GOT3 (cell line): ENCODE data around the gene NXF1.
"Not testable (repeated sequence)": the region's sequence is repeated elsewhere in the genome, so short reads cannot be mapped to it uniquely, and the experiment has no call there.

Experiments
- DNase-seq: peaks from one replicate; lab custom pipeline; 2025; ENCODE audit warnings: mixed read lengths; lab: John Stamatoyannopoulos, UW

NXF1 gene

DNA sequence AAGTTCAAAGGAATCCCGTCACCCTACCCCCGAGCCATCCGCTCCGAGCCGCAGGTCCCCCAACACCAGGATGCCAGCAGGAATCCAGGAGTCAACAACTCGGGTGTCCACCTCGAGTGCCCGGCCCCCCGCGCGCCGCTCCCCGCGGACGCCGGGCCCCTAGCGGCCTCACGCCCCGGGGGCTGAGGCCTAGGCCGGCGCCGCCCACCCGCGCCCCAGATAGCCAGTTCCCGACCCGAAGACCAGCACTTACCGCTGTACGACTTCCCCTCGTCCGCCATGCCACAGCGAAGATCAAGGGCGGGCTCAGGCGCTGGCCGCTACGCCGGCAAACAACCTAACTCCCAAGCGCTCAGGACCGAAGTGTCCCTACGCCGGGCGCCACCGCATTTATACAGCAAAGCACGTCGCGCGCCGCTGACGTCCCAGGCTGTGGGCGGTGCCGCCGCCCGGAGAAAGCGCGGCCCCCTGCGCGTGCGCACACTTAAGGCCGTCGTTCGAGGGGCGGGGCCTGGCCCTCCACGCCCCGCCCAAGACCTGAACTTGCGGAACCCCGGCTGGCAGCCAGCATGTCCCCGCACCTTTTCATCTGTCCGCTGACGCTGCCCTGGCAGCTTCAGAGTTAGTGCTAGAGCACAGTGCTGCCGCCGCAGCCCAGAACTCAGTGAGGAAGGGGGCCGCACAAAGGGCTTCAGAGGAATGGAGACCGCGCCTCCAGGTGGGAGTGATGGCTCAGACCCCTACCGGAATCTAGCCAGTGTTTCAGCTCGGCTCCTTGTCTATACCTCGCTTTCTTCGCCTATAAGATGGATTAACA lies at the start of gene NXF1:
Gene NXF1, minus strand, starts transcription at position 365 of the 817 bp plus-strand sequence. Its CDS starts 84 bp downstream, at position 281.
- peak; percentile 88 for DNase-seq

DNA sequence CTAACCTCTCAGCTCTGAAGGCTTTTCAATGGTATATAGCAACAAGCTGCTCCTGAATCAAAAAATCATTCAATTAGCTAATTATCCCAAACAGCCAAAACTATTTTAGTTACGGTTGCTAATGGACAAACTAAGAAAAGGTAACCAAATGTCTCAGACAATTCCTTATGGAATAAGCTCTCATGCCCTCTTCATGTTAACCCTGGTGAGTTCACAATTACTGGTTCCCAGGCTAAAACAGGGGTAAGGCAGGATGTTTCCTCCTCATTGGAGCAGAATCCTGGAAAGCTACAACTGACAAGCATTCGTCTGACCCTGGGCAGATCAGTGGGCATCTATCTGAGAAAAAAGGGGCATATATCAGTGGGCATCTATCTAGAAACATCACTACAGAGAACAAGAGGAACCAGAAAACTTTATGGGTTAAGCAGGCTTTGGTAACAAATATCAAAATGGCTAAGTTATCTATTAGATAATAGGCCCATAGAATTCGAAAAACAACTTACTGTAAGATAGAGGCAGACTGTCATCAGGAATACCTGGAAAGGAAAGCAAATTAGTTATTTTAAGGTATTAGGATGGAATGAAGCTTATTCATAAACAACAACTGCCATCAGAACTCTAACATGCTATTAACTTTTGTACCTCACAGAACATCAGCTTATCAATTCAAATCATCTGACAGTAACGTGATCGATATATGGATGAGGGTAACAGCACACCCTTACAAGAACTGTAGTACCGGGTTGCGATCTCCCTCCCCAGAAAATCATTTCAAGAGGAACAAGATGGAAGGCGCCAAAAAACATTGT lies 49.0 kb upstream of the NXF1 start:
- DNase-seq = no peak

DNA sequence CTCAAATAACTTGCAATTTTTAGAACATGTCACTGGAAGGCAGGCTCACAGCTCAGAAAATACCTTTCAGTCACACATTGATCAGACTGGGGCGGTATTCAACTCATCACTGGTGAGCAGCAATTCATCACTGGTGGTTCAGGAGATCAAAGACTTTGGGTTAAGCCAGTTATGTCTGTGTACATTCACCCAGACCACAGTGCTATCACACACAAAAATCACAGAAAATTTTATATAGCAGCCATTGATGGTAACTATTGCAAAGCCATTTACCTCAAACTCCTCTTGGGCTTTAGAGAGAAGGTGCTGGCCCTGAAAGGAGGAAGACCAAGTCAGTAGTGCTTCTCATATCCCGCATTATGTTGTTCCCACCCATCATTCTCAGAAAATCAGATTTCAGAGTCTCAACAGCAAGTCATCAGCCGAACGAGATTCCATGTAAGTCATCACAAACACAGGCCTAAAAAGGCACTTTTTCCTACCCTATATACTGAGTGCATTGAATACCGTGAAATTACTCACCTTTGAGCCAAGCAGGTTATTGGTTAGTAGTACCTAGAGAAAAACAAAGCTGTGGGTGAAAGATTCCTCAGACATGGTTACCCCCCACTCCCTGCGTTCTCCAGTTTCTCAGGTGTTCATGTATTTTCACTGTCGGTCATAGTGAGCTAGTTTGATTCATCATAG lies 48.2 kb upstream of the NXF1 start:
- DNase-seq = no peak

DNA sequence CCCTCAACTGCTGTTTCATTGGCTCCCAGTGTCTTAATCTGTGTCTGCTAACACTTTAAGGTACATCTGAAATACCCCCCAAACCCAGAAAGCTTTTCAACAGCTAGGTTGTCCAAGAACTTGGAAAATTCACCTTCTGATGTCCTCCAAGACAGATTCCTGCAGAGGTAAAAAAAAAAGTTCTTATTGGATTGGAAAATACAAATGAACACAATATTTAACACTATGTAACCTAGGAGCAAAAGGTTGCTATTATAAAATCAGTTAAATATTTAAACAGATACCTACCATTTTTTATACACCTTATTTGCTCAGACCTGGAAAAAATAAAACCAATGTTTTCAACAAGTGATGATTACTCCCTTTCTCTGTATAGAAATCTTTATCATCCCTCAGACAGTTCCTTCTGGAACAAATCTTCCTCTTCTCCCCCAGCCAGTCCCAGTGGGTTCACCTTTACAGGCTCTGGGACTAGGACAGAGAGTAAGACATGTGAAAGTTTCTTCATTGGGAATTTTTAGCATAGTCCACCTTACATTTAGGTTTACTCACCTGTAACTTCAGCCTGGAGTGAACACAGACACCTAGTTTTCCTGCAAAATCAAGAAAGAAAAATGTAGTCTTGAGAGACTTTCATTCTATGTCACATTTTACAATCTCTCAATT lies 47.4 kb upstream of the NXF1 start:
- DNase-seq = no peak

DNA sequence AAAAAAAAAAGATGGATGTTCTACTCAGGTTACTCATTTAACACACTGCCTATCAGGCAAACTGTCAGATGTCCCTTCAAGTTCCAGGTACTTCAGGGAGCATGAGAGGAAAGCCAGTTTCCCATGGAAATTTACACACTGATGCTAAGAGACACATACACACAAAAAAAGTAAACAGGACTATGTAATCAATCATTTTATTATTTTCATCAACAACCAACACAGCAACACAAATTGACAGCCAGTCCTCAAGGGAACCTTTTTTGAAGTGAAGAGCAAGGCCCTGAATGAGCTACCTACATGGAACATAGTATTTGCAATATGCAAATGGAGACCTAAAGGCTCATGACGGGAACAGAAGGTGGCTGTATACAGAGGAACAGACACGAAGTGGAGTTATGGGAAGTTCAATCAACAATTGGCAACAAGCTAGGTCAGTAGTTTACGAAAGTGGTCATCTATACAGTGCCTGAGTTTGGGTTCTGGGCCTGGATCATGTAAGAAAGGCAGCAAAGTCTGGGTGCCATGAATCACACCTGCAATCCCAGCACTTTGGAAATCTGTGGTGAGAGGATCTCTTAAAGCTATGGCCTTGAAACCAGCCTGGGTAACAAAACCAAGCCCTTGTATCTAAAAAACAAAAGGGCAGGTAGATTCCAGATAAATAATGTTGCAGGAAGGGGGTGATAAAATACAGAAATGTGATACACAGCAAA lies 46.7 kb upstream of the NXF1 start:
- DNase-seq = no peak

DNA sequence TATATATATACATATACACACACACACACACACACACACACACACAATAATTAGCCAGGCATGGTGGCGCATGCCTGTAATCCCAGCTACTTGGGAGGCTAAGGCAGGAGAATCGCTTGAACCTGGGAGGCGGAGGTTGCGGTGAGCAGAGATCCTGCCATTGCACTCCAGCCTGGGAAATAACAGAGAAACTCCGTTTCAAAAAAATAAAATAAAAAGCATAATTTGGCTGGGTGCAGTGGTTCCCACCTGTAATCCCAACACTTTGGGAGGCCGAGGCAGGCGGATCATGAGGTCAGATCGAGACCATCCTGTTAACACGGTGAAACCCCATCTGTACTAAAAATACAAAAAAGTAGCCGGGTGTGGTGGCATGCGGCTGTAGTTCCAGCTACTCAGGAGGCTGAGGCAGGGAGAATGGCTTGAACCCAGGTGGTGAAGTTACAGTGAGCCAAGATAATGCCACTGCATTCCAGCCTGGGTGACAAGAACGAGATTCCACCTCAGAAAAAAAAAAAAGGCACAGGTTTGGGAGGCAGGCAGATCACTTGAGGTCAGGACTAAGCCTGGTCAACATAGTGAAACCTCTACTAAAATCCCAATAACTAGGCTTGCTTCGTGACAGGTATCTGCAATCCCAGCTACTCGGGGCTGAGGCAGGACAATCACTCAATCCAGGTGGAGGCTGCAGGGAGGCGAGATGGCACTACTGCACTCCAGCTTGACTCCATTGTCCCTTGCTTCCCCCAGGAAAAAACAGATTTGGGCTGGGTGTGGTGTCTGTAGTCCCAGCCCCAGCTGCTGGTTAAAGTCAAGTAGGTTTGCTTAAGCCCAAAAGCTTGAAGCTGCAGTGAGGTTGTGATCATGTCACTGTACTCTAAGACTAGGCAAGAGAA lies 45.9 kb upstream of the NXF1 start:
- DNase-seq = no peak

DNA sequence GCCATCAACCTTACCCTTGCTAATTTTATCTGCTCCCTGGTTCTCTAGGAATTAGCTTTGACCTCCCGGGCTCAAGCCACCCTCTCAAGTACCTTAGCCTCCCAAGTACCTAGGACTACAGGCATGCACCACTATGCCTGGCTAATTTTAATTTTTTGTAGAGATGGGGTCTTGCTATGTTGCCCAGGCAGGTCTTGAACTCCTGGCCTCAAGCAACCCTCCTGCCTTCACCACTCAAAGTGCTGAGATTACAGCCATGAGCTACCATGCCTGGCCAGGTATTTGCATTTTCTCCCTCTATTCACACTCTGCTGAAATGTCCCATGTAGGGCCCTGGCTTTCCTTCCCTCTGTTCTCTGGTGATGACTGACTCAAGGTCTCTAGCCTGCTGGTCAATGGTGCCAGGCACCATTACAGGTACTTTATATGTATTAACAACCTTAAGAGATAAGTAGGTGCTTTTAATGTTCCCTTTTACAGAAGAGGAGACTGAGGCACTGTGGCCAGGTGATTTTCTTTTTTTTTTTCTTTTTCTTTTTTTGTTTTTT lies 42.6 kb upstream of the NXF1 start:
- no peak for DNase-seq

DNA sequence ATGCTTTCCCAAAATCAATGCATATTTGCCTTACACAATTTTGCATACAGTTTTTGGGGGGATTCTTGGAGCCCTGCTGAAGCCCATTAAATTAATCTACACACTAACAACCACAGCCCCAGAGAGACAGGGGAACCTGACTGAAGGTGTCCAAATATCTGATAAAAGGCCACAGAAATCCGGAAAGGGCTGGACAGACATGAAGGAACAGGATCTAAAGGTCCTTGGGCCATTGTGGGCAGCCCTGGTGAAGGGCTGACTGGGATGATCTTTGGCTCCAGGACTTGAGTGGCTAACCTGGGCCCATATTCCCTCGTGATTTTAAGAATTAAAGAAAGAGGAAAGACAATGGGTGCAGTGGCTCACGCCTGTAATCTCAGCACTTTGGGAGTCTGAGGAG lies 40.9 kb upstream of the NXF1 start:
- DNase-seq = no peak

DNA sequence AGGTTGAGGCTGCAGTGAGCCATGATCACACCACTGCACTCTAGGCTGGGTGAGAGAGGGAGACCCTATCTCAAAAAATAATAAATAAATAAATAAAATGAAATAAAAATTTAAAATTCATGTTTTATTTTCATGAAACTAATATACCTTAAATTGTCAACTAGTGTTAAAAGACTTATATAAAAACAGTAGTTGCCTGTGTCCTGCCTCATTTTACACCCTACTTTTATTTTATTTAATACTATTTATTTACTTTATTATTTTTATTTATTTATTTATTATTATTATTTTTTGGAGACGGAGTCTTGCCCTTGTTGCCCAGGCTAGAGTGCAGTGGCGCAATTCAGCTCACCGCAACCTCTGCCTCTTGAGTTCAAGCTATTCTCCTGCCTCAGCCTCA lies 38.9 kb upstream of the NXF1 start:
- no peak for DNase-seq

DNA sequence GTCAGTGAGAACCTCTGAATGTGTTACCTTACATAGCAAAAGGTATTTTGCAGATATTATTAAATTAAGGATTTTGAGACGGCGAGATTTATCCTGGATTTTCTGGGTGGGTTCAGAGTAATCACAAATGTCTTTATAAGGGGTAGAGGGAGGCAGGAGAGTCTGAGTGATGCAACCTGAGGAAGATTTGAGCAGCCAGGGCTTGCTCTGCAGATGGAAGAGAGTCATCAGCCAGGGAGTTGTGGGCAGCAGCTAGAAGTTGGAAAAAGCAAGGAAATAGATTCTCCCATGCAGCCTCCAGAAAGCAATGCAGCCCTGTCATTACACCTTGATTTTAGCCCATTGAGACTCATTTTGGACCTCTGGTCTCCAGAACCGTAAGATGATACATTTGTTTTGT lies 38.2 kb upstream of the NXF1 start:
- no peak for DNase-seq

DNA sequence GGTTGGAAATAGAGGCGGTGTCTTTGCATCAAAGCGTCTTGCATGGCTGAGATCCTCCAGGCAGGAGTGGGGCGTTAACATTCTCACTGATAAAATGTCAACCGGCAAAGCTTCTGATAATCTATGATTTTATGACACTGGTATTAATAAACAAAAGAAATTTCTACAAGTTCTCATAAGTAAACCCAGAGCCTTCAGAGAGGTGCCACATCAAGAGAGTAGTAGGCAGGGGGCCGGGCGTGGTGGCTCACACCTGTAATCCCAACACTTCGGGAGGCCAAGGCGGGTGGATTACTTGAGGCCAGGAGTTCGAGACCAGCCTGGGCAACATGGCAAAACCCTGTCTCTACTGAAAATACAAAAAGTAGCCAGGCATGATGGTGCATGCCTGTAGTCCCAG lies 37.7 kb upstream of the NXF1 start:
- not testable (repeated sequence) for DNase-seq

DNA sequence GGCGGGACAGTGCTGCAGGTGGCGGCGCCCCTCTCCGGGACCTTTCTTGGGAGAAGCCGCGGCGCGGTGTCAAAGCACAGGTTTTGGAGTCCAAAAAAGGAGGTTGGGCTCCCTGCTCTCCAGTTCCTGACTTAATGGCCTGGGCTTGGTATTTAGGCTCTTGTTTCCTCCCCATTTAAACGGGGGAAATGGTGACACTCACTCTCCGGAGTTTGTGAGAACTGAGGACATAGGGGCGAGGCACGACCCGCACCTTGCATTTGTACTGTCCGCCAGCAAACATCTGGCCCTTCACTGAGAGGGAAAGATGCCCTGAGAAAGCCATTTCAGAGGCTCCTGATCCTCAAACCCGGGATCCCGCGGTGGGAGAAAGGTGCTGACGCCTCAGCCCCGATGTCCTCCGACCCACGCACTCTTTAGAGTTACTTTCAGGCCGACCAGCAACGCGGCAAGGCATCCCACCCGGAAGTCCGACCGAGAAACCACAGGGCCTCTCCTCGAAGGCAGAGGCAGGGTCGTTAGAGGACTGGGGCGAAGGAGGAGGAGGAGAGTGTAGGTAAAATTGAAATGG lies 37.0 kb upstream of the NXF1 start:
- DNase-seq = no peak

DNA sequence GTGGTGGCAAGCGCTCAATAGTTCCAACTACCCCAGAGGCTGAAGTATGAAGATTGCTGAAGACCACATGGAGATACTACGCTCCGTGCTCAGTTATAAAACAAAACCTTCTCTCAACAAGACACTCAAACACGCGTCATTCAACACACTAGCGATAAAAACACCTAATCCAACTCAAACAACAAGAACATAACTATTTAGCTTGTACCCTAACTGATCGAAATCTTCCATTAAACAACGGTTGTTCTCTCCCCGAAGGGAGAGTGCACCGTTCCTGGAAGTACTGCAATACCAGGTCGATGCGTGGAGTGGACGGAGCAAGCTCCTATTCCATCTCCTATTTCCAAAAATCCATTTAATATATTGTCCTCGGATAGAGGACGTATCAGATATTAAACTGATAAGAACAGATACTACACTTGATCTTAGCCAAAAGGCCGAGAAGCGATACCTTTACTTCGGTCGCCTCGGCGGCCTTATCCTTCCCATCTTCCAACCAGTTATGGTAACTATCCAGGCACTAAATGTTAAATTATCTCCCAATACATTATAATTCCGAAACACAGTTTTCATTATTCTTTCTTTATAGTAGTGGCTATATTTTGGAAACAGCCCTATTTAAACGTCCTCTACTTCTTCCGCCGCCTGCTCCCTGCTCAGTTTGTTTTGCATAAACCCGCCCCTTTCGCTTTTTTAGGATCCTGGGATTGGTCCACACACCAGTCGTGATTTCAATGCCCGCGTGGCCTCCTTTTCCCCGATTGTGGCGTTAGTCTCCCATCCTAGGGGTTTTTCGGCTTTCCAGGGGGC lies 36.3 kb upstream of the NXF1 start:
- DNase-seq = peak; percentile 87

DNA sequence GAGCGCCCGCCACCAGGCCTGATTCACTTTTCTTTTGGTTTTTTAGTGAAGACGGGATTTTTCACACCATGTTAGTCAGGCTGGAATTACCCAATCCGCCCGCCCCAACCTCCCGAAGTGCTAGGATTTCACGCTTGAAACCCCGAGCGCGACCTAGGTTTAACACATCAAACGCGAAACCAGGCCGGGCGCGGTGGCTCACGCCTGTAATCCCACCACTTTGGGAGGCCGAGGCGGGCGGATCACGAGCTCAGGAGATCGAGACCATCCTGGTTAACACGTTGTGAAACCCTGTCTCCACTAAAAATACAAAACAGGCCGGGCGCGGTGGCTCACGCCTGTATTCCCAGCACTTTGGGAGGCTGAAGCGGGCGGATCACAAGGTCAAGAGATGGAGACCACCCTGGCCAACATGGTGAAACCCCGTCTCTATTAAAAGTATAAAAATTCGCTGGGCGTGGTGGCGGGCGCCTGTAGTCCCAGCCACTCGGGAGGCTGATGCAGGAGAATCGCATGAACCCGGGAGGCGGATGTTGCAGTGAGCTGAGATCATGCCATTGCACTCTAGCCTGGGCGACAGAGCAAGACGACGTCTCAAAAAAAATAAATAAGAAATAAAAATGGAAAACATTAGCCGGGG lies 35.6 kb upstream of the NXF1 start:
- peak; percentile 98 for DNase-seq

DNA sequence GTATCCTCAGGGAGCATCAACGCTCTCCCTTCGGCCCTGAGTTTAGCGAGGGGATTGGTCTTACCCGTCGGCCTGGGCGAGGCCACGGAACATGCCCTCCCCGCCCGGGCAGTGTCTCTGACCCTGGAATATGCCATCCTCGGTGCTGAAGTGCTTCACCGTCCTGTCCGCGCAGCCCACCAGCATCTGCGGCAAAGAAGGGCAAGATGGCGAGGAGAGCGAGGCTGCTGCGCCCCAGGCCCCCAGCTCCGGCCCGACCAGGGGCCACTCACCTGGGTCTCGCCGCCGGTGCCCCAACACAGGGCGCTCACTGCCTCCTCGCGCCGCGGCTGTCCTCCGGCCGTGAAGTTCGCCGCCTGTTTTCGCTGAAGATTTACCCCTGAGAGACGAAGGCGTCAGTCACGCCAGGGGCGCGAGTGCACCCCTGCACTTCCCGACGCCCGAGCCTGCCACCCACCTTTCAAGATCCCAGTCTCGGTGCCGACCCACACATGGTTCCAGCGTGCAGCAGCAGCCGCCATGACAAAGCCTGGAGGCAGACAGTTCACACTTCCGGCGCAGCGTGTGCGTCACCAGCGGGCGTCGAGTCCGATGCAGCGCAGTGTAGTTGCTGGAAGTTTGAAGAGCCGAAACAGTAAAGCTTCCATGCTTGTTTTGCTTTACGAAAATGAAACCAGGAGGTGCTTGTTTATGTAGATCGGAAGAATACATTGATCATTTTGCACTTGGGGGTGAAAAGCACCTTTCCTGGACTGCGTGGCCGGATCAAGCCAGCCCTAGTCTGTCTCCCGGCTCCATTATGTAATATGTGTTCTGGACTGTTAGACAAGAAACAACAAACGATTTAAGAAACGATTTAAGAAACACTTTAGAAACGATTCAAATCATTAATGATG lies 34.1 kb upstream of the NXF1 start, which contains the start of gene WDR74:
Gene WDR74, minus strand, starts transcription at position 541 of the 896 bp plus-strand sequence. Its CDS starts 20 bp downstream, at position 521.
- DNase-seq = no peak

DNA sequence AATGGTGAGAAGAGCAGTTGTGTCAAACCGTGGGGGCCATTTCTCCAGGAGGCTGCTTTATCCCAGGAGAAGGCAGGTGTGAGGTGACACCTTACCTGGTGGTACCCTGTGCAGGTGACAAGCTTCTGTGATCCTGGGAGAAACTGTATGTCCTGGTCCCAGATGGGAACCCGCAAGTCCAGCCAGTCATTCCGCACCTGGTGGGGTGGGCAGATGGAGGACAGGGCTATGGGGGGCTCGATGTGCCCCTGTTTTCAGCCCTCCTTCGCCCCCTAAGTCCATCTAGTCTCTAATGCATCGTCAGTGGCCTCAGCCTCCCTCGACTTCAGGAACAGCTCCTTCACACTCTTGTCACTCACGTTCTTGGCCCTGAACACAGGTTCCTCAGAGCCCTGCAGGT lies 30.1 kb upstream of the NXF1 start:
- DNase-seq = no peak
